K562 (cell line): ENCODE measurements around the gene DKKL1. TPM values are rescaled to one million over a fixed set of nuclear protein-coding genes. Genes with fewer than 3 reads are reported as not detected.

Source experiments
- BRCA1 ChIP-seq, 2 experiments: fragments of 450-650 bp in 1 of 2; sonication (generic) in 1 of 2; formaldehyde crosslinking in 1 of 2; IDR thresholded peaks; 2 replicates each; pipeline versions ENCODE4 v1.5.0 to v1.6.1; 2017 to 2020; ENCODE audit warnings: mild to moderate bottlenecking in 1 of 2, missing genetic modification reagents in 1 of 2
- CBFA2T3 ChIP-seq: fragments of 450-650 bp; IDR thresholded peaks from 2 replicates; pipeline ENCODE4 v1.6.1; 2017
- CBX5 ChIP-seq: IDR thresholded peaks from 2 replicates; pipeline ENCODE4 v1.6.1; 2014; ENCODE audit warnings: low read depth, borderline replicate concordance
- E2F5 ChIP-seq: sonication (generic); formaldehyde crosslinking; IDR thresholded peaks from 2 replicates; pipeline ENCODE4 v1.8.0; 2022; ENCODE audit warnings: mild to moderate bottlenecking, missing genetic modification reagents
- E2F6 ChIP-seq, 2 experiments: IDR thresholded peaks; 2 replicates each; pipeline ENCODE4 v1.6.1; 2011; ENCODE audit warnings: borderline replicate concordance in 1 of 2, control low read depth in 1 of 2, low read depth in 1 of 2, low read length in 1 of 2, mild to moderate bottlenecking in 1 of 2, mixed read lengths in 1 of 2, moderate library complexity in 1 of 2; ENCODE audit not compliant: insufficient read depth in 1 of 2, insufficient read length in 1 of 2, poor library complexity in 1 of 2, severe bottlenecking in 1 of 2; ENCODE audit errors: extremely low read depth in 1 of 2
- HDAC8 ChIP-seq: fragments of 450-650 bp; IDR thresholded peaks from 2 replicates; pipeline ENCODE4 v1.6.1; 2016; ENCODE audit warnings: mild to moderate bottlenecking, missing genetic modification characterization, moderate library complexity, missing compliant biosample characterization
- KAT7 ChIP-seq: sonication (generic); formaldehyde crosslinking; IDR thresholded peaks from 2 replicates; pipeline ENCODE4 v1.8.0; 2022; ENCODE audit warnings: missing genetic modification reagents, mild to moderate bottlenecking, borderline replicate concordance
- NBN ChIP-seq: fragments of 450-650 bp; IDR thresholded peaks from 2 replicates; pipeline ENCODE4 v1.6.1; 2016; ENCODE audit warnings: low read depth, mild to moderate bottlenecking
- NR3C1 ChIP-seq: sonication (generic); formaldehyde crosslinking; IDR thresholded peaks from 2 replicates; pipeline ENCODE4 v1.8.1; 2022; ENCODE audit warnings: missing genetic modification reagents
- POLR2G ChIP-seq: fragments of 200-400 bp; formaldehyde crosslinking; IDR thresholded peaks from 2 replicates; pipeline ENCODE4 v1.6.1; 2017; ENCODE audit warnings: low read depth, mild to moderate bottlenecking, antibody characterized with exemption, low read length, moderate library complexity
- POLR2H ChIP-seq: IDR thresholded peaks from 2 replicates; pipeline ENCODE4 v1.6.1; 2016; ENCODE audit warnings: missing genetic modification characterization, low read depth, mild to moderate bottlenecking, control low read depth, missing compliant biosample characterization, moderate library complexity
- PTBP1 ChIP-seq: fragments of 200-400 bp; formaldehyde crosslinking; IDR thresholded peaks from 2 replicates; pipeline ENCODE4 v1.6.1; 2017; ENCODE audit warnings: low read depth, low read length
- RAD21 ChIP-seq, 2 experiments: fragments of 250-450 bp in 1 of 2; fragments of 450-650 bp in 1 of 2; sonication (Bioruptor Pico) in 1 of 2; formaldehyde crosslinking in 1 of 2; IDR thresholded peaks in 1 of 2; conservative IDR thresholded peaks in 1 of 2; 2 replicates each; pipeline versions ENCODE4 v1.4.0 to v1.8.0; 2020 to 2022; ENCODE audit warnings: mild to moderate bottlenecking in 2 of 2, moderate library complexity in 1 of 2
- RFX5 ChIP-seq: IDR thresholded peaks from 2 replicates; pipeline ENCODE4 v1.6.1; 2011; ENCODE audit warnings: low read depth, mild to moderate bottlenecking, improper control_type of control experiment, low read length
- SAFB ChIP-seq: fragments of 200-400 bp; formaldehyde crosslinking; IDR thresholded peaks from 2 replicates; pipeline ENCODE4 v1.6.1; 2017; ENCODE audit warnings: low read depth, low read length, borderline replicate concordance
- SAFB2 ChIP-seq: fragments of 200-400 bp; formaldehyde crosslinking; IDR thresholded peaks from 2 replicates; pipeline ENCODE4 v1.6.1; 2018; ENCODE audit warnings: borderline replicate concordance, low read length, low read depth, moderate library complexity; ENCODE audit not compliant: severe bottlenecking
- SMARCA4 ChIP-seq: fragments of 450-650 bp; IDR thresholded peaks from 2 replicates; pipeline ENCODE4 v1.6.1; 2016
- TAF15 ChIP-seq: fragments of 200-400 bp; formaldehyde crosslinking; IDR thresholded peaks from 2 replicates; pipeline ENCODE4 v1.6.1; 2017; ENCODE audit warnings: mild to moderate bottlenecking, low read depth, low read length, moderate library complexity
- ZNF184 ChIP-seq: sonication (generic); formaldehyde crosslinking; IDR thresholded peaks from 2 replicates; pipeline ENCODE4 v1.5.0; 2020; ENCODE audit warnings: missing genetic modification reagents
- ZNF780A ChIP-seq: fragments of 250-450 bp; sonication (Bioruptor Pico); IDR thresholded peaks from 2 replicates; pipeline ENCODE4 v1.5.0; 2021; ENCODE audit warnings: mild to moderate bottlenecking
- polyA plus RNA-seq, 8 experiments: library from polyadenylated mRNA; depleted of rRNA in 4 of 8; stranded (reverse) in 5 of 8; unstranded in 3 of 8; fragments of >200 nt; fragmentation: Nextera tagmentation in 2 of 8; fragmentation: Illumina TruSeq in 1 of 8; extraction: Ambion mirVana in 2 of 8; extraction: Trizol in 1 of 8; gene quantifications; 2 replicates each; pipeline versions ENCODE4 v1.2.1 to v1.2.3, GENCODE V29; 2011 to 2014; ENCODE audit warnings: inconsistent platforms in 1 of 8, missing spikeins in 1 of 8
- total RNA-seq, 7 experiments: library from RNA; depleted of rRNA in 6 of 7; stranded (reverse); fragments of >200 nt in 6 of 7; fragmentation: Illumina TruSeq in 2 of 7; extraction: Trizol in 2 of 7; gene quantifications; 2 replicates each; pipeline versions ENCODE4 v1.2.1 to v1.2.3, GENCODE V29; 2011 to 2021; ENCODE audit warnings: low replicate concordance in 1 of 7
- TF ChIP-seq, protein P1 (sequence below): conservative IDR thresholded peaks from 2 replicates; pipeline ENCODE4 v1.6.1; 2011; ENCODE audit warnings: low read depth, mild to moderate bottlenecking, low read length; ENCODE audit not compliant: control insufficient read depth
- TF ChIP-seq, protein P2 (sequence below): sonication (generic); formaldehyde crosslinking; IDR thresholded peaks from 2 replicates; pipeline ENCODE4 v1.4.0; 2020; ENCODE audit warnings: mild to moderate bottlenecking, missing genetic modification reagents

The DKKL1 gene
- total and polyA plus RNA-seq, 9 of the 15 experiments (the other 6 are each of a cell fraction or from before 2014, with no cell fraction given): 0.15 to 1.7 (median 0.52) TPM

- TF ChIP-seq E2F5 (CRISPR knock-in tag) (peak; percentile 94; the same call in 1 of the 2 replicates), RAD21 (CRISPR knock-in tag; conservative IDR thresholded peaks at IDR 0.05 in 1 of 2, IDR thresholded peaks at IDR 0.05 in 1 of 2) (peak; percentile 26 to 55; a peak in 2 of 4 replicates), CBX5 (no peak), ZNF780A (CRISPR knock-in tag) (no peak), POLR2G (peak; percentile 81), KAT7 (CRISPR knock-in tag) (no peak; the same call in 1 of the 2 replicates), HDAC8 (tag) (no peak), TAF15 (no peak), CBFA2T3 (no peak), PTBP1 (no peak), ZNF184 (no peak), SMARCA4 (0 out of 2 replicates have a peak, but pooled peaks have one; percentile 18), SAFB (peak; percentile 48; the same call in 1 of the 2 replicates), NBN (peak; percentile 65; the same call in 1 of the 2 replicates), BRCA1 (IDR thresholded peaks at IDR 0.05) (no peak), BRCA1 (CRISPR knock-in tag; IDR thresholded peaks at IDR 0.05) (no peak), NR3C1 (CRISPR knock-in tag) (peak; percentile 84), POLR2H (tag) (no peak), SAFB2 (no peak), E2F6 (IDR thresholded peaks at IDR 0.05; ENCODE audit: borderline replicate concordance in 1 of 2, extremely low read depth in 1 of 2, insufficient read depth in 1 of 2, insufficient read length in 1 of 2, low read depth in 1 of 2, low read length in 1 of 2, poor library complexity in 1 of 2, severe bottlenecking in 1 of 2) (peak; percentile 99), RFX5 (no peak)
- TF ChIP-seq, protein P1, sequence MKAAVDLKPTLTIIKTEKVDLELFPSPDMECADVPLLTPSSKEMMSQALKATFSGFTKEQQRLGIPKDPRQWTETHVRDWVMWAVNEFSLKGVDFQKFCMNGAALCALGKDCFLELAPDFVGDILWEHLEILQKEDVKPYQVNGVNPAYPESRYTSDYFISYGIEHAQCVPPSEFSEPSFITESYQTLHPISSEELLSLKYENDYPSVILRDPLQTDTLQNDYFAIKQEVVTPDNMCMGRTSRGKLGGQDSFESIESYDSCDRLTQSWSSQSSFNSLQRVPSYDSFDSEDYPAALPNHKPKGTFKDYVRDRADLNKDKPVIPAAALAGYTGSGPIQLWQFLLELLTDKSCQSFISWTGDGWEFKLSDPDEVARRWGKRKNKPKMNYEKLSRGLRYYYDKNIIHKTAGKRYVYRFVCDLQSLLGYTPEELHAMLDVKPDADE: peak; percentile 49
- TF ChIP-seq, protein P2, sequence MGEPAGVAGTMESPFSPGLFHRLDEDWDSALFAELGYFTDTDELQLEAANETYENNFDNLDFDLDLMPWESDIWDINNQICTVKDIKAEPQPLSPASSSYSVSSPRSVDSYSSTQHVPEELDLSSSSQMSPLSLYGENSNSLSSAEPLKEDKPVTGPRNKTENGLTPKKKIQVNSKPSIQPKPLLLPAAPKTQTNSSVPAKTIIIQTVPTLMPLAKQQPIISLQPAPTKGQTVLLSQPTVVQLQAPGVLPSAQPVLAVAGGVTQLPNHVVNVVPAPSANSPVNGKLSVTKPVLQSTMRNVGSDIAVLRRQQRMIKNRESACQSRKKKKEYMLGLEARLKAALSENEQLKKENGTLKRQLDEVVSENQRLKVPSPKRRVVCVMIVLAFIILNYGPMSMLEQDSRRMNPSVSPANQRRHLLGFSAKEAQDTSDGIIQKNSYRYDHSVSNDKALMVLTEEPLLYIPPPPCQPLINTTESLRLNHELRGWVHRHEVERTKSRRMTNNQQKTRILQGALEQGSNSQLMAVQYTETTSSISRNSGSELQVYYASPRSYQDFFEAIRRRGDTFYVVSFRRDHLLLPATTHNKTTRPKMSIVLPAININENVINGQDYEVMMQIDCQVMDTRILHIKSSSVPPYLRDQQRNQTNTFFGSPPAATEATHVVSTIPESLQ: peak; percentile 69; the same call in 1 of the 2 replicates
Measured at GRCh38 chr19:49422407-49423070, 58.9 kb downstream of the DKKL1 start (continued).
